ENCODE measurements around the gene PLEKHG4B.
"Not testable (repeated sequence)": the region's sequence is repeated elsewhere in the genome, so short reads cannot be mapped to it uniquely, and the experiment has no call there.

PLEKHG4B gene

GRCh38 chr5:196350-196749 lies 104.4 kb downstream of the PLEKHG4B start:
- no peak for DNase-seq (ENCODE audit: extremely low read depth in 1 of 2, low read depth in 1 of 2)

- not testable (repeated sequence) for DNase-seq (ENCODE audit: extremely low read depth in 1 of 2, low read depth in 1 of 2)
Observed at GRCh38 chr5:197031-197430, 105.1 kb downstream of the PLEKHG4B start.

GRCh38 chr5:197892-198489 lies 106.0 kb downstream of the PLEKHG4B start:
- no peak for DNase-seq (ENCODE audit: extremely low read depth in 1 of 2, low read depth in 1 of 2)

GRCh38 chr5:198516-199196 lies 106.7 kb downstream of the PLEKHG4B start:
- no peak for DNase-seq (ENCODE audit: extremely low read depth in 1 of 2, low read depth in 1 of 2)

- no peak for DNase-seq (ENCODE audit: extremely low read depth in 1 of 2, low read depth in 1 of 2)
Observed at GRCh38 chr5:199197-199949, 107.4 kb downstream of the PLEKHG4B start.

- DNase-seq (ENCODE audit: extremely low read depth in 1 of 2, low read depth in 1 of 2), result no peak
Observed at GRCh38 chr5:199950-200645, 108.1 kb downstream of the PLEKHG4B start.

GRCh38 chr5:200985-201384 lies 109.0 kb downstream of the PLEKHG4B start:
- DNase-seq (ENCODE audit: extremely low read depth in 1 of 2, low read depth in 1 of 2), result no peak

- DNase-seq (ENCODE audit: extremely low read depth in 1 of 2, low read depth in 1 of 2), result no peak
Observed at GRCh38 chr5:201672-202071, 109.7 kb downstream of the PLEKHG4B start.

GRCh38 chr5:203246-203930 lies 111.4 kb downstream of the PLEKHG4B start:
- DNase-seq (ENCODE audit: extremely low read depth in 1 of 2, low read depth in 1 of 2), result no peak

- DNase-seq (ENCODE audit: extremely low read depth in 1 of 2, low read depth in 1 of 2), result no peak
Observed at GRCh38 chr5:204001-204400, 112.0 kb downstream of the PLEKHG4B start.

GRCh38 chr5:204462-204861 lies 112.5 kb downstream of the PLEKHG4B start:
- DNase-seq (ENCODE audit: extremely low read depth in 1 of 2, low read depth in 1 of 2), result no peak

GRCh38 chr5:204966-205670 lies 113.2 kb downstream of the PLEKHG4B start:
- no peak for DNase-seq (ENCODE audit: extremely low read depth in 1 of 2, low read depth in 1 of 2)

GRCh38 chr5:206406-206805 lies 114.4 kb downstream of the PLEKHG4B start:
- DNase-seq (ENCODE audit: extremely low read depth in 1 of 2, low read depth in 1 of 2), result no peak

GRCh38 chr5:206927-207536 lies 115.1 kb downstream of the PLEKHG4B start:
- no peak for DNase-seq (ENCODE audit: extremely low read depth in 1 of 2, low read depth in 1 of 2)

- DNase-seq (ENCODE audit: extremely low read depth in 1 of 2, low read depth in 1 of 2), result no peak
Observed at GRCh38 chr5:207599-207998, 115.6 kb downstream of the PLEKHG4B start.

- no peak for DNase-seq (ENCODE audit: extremely low read depth in 1 of 2, low read depth in 1 of 2)
Observed at GRCh38 chr5:208449-209114, 116.6 kb downstream of the PLEKHG4B start.

- DNase-seq (ENCODE audit: extremely low read depth in 1 of 2, low read depth in 1 of 2), result no peak
Observed at GRCh38 chr5:213803-214395, 121.9 kb downstream of the PLEKHG4B start.

- DNase-seq (ENCODE audit: extremely low read depth in 1 of 2, low read depth in 1 of 2), result not testable (repeated sequence)
Observed at GRCh38 chr5:215256-215655, 123.3 kb downstream of the PLEKHG4B start.

GRCh38 chr5:216076-216475 lies 124.1 kb downstream of the PLEKHG4B start:
- DNase-seq (ENCODE audit: extremely low read depth in 1 of 2, low read depth in 1 of 2), result not testable (repeated sequence)

Data from activated CD8-positive, alpha-beta memory T cell treated with anti-CD3 and anti-CD28 coated beads for 1 hour (primary cell).